HG03565 (cell line): ENCODE measurements around the gene ATP2C1.

Experiments used
- ATAC-seq: cut with Tn5 transposase; IDR thresholded peaks from one replicate; pipeline ENCODE4 v1.9.1; 2021; ENCODE audit warnings: mild to moderate bottlenecking, moderate library complexity; ENCODE audit not compliant: unreplicated experiment

Gene ATP2C1

GRCh38 chr3:130975251-130975650, 81.4 kb downstream of the ATP2C1 start:
- no peak for ATAC-seq

GRCh38 chr3:130976706-130977105, 82.8 kb downstream of the ATP2C1 start:
- ATAC-seq, result no peak

GRCh38 chr3:130979117-130979516, 85.2 kb downstream of the ATP2C1 start:
- ATAC-seq, result no peak

GRCh38 chr3:130981469-130981868, 87.6 kb downstream of the ATP2C1 start:
- no peak for ATAC-seq

GRCh38 chr3:130990282-130990681, 96.4 kb downstream of the ATP2C1 start:
- no peak for ATAC-seq

- ATAC-seq, result no peak
Observed at GRCh38 chr3:130991126-130991525, 97.2 kb downstream of the ATP2C1 start.

GRCh38 chr3:130992344-130992743, 98.5 kb downstream of the ATP2C1 start:
- no peak for ATAC-seq

GRCh38 chr3:130997289-130997688, 103.4 kb downstream of the ATP2C1 start:
- ATAC-seq, result no peak

- ATAC-seq, result no peak
Observed at GRCh38 chr3:131001071-131001470, 107.2 kb downstream of the ATP2C1 start.

GRCh38 chr3:131004603-131005002, 110.7 kb downstream of the ATP2C1 start:
- no peak for ATAC-seq

- ATAC-seq, result no peak
Observed at GRCh38 chr3:131007256-131007655, 113.4 kb downstream of the ATP2C1 start.

- ATAC-seq, result no peak
Observed at GRCh38 chr3:131007782-131008181, 113.9 kb downstream of the ATP2C1 start.

- no peak for ATAC-seq
Observed at GRCh38 chr3:131008326-131008725, 114.4 kb downstream of the ATP2C1 start.

GRCh38 chr3:131009698-131010097, 115.8 kb downstream of the ATP2C1 start:
- no peak for ATAC-seq

- no peak for ATAC-seq
Observed at GRCh38 chr3:131018970-131019369, 125.1 kb downstream of the ATP2C1 start.

GRCh38 chr3:131020122-131020693, 126.3 kb downstream of the ATP2C1 start:
- ATAC-seq, result no peak

GRCh38 chr3:131025539-131025938, 131.7 kb downstream of the ATP2C1 start:
- no peak for ATAC-seq

- ATAC-seq, result peak; percentile 95
Observed at GRCh38 chr3:131026321-131027151, 132.7 kb downstream of the ATP2C1 start, which contains the start of the genes ASTE1 and NEK11. Gene ASTE1 (minus strand): TSS chr3:131026825. CDS start chr3:131025306, 1,519 bp downstream. Gene NEK11 (plus strand): TSS chr3:131026877. CDS start chr3:131029709, 2,832 bp downstream.

GRCh38 chr3:131028844-131029243, 135.0 kb downstream of the ATP2C1 start:
- no peak for ATAC-seq

GRCh38 chr3:131031660-131032059, 137.8 kb downstream of the ATP2C1 start:
- no peak for ATAC-seq

GRCh38 chr3:131033480-131034080, 139.7 kb downstream of the ATP2C1 start:
- peak; percentile 65 for ATAC-seq
